Bone marrow (tissue), 2 donors: Measurements from ENCODE around the gene HEG1.

Experiments used
- DNase-seq, 2 donors: peaks; one replicate each; lab custom pipeline; 2025; lab: John Stamatoyannopoulos, UW

The HEG1 gene

GRCh38 chr3:125050488-125051090 lies 5.2 kb downstream of the HEG1 start:
- DNase-seq, result no peak

DNA sequence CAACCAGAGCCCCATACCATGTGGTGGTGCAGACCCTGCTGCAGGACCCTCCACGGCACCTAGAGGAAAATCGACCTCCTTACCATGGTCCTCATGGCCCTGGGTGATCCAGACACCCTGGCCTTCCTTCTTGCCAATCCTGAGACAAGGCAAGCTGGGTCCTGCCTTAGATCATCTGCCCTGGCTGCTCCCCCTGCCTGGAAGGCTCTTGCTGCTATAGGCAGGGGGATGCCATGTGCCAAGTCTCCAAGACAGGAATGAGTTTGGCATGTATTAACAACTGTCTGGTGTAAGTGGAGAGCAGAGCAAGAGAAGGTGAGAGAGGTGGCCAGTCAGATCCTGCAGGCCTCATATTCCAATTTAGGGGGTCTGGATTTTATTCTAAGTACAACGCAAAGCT lies 7.5 kb downstream of the HEG1 start:
- DNase-seq, result no peak

- no peak for DNase-seq
Observed at GRCh38 chr3:125045965-125046364, 9.8 kb downstream of the HEG1 start.

GRCh38 chr3:125045194-125045593 lies 10.6 kb downstream of the HEG1 start:
- no peak for DNase-seq

- no peak for DNase-seq
Observed at GRCh38 chr3:125043599-125044151, 12.1 kb downstream of the HEG1 start.

- no peak for DNase-seq
Observed at GRCh38 chr3:125042725-125043406, 12.9 kb downstream of the HEG1 start.

- no peak for DNase-seq
Observed at GRCh38 chr3:125039131-125040100, 16.4 kb downstream of the HEG1 start.

- no peak for DNase-seq
Observed at GRCh38 chr3:125037498-125038150, 18.2 kb downstream of the HEG1 start.

GRCh38 chr3:125035217-125035616 lies 20.6 kb downstream of the HEG1 start:
- no peak for DNase-seq

- DNase-seq, result no peak
Observed at GRCh38 chr3:125033616-125034015, 22.2 kb downstream of the HEG1 start.

DNA sequence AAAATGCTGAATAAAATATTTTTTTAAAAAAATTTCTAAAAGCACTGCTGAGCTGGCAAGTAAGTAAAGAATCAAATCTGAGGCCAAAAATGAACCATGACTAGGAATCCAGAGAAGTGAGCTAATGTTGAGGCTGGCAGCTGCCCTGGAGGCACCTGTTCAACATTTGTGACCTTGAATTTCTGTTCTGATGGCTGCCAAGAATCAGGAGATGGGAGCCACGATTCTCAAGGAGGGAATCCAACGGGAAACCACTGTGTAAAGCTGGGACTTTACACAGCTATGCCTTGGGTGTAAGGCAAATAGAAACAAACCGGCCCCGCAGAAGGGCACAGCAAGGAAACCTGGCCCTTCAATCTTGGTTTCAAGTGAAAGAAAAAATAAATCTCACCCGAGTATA lies 22.7 kb downstream of the HEG1 start:
- no peak for DNase-seq

- no peak for DNase-seq
Observed at GRCh38 chr3:125032683-125033082, 23.1 kb downstream of the HEG1 start.

- no peak for DNase-seq
Observed at GRCh38 chr3:125032100-125032643, 23.6 kb downstream of the HEG1 start.

GRCh38 chr3:125031544-125031943 lies 24.3 kb downstream of the HEG1 start:
- no peak for DNase-seq

DNA sequence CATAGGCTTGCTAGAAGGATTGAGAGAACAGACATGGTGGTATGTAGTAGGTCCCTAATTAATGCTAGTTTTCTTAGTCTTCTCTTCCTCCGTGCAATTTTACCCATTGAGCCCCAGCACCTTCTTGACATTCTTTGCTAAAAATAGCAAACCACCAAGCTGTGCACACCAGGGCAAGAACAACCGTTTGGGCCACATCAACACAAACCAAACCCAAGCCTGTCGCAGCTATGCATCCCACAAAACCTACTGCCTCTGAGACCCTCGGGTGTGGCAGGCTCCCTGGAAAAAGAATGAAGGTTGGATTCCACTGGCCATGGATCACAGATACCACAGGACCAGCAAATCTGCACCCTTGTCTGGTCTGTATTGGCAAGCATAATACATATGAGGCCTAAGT lies 27.1 kb downstream of the HEG1 start:
- no peak for DNase-seq

- no peak for DNase-seq
Observed at GRCh38 chr3:125025642-125026041, 30.2 kb downstream of the HEG1 start.

DNA sequence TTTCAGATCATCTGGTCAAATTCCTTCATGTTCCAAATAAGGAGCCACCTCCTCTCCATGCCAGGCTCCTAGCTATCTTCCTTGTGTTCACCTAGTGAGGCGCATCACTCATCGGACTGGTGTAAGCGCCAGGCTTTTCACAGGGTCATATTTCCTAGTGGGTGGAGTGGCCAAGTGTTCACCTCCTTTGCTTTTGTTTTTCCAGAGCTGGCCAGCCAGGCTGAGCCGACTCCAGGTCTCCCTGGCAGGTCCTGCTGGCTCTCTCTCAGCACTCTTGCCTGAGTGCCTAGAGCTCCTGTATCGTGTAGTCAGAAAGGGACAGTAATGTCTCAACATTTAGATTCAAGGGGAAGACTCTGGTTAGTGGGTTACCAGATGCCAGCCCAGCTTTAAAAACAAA lies 31.0 kb downstream of the HEG1 start:
- no peak for DNase-seq

GRCh38 chr3:125023833-125024555 lies 31.8 kb downstream of the HEG1 start:
- no peak for DNase-seq

GRCh38 chr3:125022206-125022605 lies 33.6 kb downstream of the HEG1 start:
- peak in 1 of 2 donors; percentile 2 for DNase-seq

DNA sequence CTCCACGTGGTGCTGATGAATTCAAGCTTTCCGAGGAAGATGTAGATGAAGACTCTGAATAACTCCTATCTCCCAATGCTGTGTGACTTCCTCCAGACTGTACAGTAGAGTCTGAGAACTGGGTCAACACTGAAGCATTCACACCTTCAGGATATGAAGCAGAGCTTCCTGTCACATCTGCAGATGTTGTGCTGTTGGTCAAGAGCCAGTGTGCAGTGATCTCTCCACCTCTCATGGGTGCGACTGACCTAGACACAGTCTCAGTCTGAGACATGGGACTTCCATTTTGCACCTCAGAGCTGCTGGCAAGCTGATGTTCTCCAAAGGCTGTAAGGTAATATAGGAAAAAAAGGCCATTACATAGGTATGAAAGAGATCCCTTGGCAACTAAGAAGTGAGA lies 36.5 kb downstream of the HEG1 start:
- no peak for DNase-seq

DNA sequence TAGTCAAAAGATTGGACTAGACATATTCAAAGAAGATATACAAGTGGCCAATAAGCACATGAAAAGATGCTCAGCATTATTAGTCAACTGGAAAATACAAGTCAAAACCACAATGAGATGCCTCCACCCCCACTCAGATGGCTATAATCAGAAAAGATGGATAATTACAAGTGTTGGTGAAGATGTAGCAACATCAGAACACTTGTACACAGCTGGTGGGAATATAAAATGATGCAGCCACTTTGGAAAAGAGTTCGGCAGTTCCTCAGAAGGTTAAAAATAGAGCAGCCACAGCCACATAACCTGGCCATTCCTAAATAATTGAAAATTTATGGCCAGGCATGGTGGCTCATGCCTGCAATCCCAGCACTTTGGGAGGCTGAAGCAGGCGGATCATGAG lies 38.4 kb downstream of the HEG1 start:
- DNase-seq, result no peak
